HL-60/S4 treated with retinoic acid at 250 ng/mL for 4 days and 3 days (cell line): ENCODE measurements around the gene ZNF425.
"Not testable (repeated sequence)": the region's sequence is repeated elsewhere in the genome, so short reads cannot be mapped to it uniquely, and the experiment has no call there.

ENCODE experiments used
- in situ Hi-C: fragments of 300-500 bp; cut with MboI; formaldehyde crosslinking; loops from 2 replicates; pipeline ENCODE4 v1.7.0; 2022; ENCODE audit warnings: low sequenced_read_pairs

ZNF425 gene

GRCh38 chr7:149136118-149136517, 10.0 kb upstream of the ZNF425 start:
- in situ Hi-C loops = no loop called here

- in situ Hi-C loops = no loop called here
Measured at GRCh38 chr7:149133028-149133710, 7.0 kb upstream of the ZNF425 start.

GRCh38 chr7:149130572-149131198, 4.6 kb upstream of the ZNF425 start:
- in situ Hi-C loops = no loop called here

GRCh38 chr7:149126662-149127266, 640 bp upstream of the ZNF425 start:
- in situ Hi-C loops = no loop called here

GRCh38 chr7:149125189-149125862, 798 bp downstream of the ZNF425 start:
- in situ Hi-C loops = no loop called here

- in situ Hi-C loops = no loop called here
Measured at GRCh38 chr7:149109969-149110368, 16.2 kb downstream of the ZNF425 start.

- in situ Hi-C loops = no loop called here
Measured at GRCh38 chr7:149104749-149105148, 21.4 kb downstream of the ZNF425 start.

GRCh38 chr7:149104214-149104613, 21.9 kb downstream of the ZNF425 start:
- in situ Hi-C loops = no loop called here

GRCh38 chr7:149103424-149103823, 22.7 kb downstream of the ZNF425 start:
- in situ Hi-C loops = no loop called here

GRCh38 chr7:149102666-149103065, 23.5 kb downstream of the ZNF425 start:
- in situ Hi-C loops = no loop called here

GRCh38 chr7:149100821-149101220, 25.3 kb downstream of the ZNF425 start:
- in situ Hi-C loops = no loop called here

GRCh38 chr7:149099058-149099457, 27.1 kb downstream of the ZNF425 start:
- in situ Hi-C loops = no loop called here

- in situ Hi-C loops = no loop called here
Measured at GRCh38 chr7:149097088-149097487, 29.0 kb downstream of the ZNF425 start.

GRCh38 chr7:149093228-149093627, 32.9 kb downstream of the ZNF425 start:
- in situ Hi-C loops = no loop called here

GRCh38 chr7:149092244-149092643, 33.9 kb downstream of the ZNF425 start:
- in situ Hi-C loops = not testable (repeated sequence)

- in situ Hi-C loops = no loop called here
Measured at GRCh38 chr7:149090397-149091195, 35.5 kb downstream of the ZNF425 start, which contains the start of gene ZNF786. Gene ZNF786 (minus strand): TSS chr7:149090718. CDS start chr7:149090640, 78 bp downstream.

GRCh38 chr7:149087376-149087775, 38.7 kb downstream of the ZNF425 start:
- in situ Hi-C loops = no loop called here

- in situ Hi-C loops = no loop called here
Measured at GRCh38 chr7:149085866-149086265, 40.3 kb downstream of the ZNF425 start.

GRCh38 chr7:149084407-149084806, 41.7 kb downstream of the ZNF425 start:
- in situ Hi-C loops = no loop called here

- in situ Hi-C loops = no loop called here
Measured at GRCh38 chr7:149081914-149082313, 44.2 kb downstream of the ZNF425 start.

- in situ Hi-C loops = no loop called here
Measured at GRCh38 chr7:149077594-149077993, 48.5 kb downstream of the ZNF425 start.
